ENCODE results near the gene ZFYVE1. TPM values are rescaled to one million over a fixed set of nuclear protein-coding genes. Genes with fewer than 3 reads are reported as not detected.

Gene ZFYVE1
- total RNA-seq, 1 experiment from 2014 or later: 14.2 TPM

DNA sequence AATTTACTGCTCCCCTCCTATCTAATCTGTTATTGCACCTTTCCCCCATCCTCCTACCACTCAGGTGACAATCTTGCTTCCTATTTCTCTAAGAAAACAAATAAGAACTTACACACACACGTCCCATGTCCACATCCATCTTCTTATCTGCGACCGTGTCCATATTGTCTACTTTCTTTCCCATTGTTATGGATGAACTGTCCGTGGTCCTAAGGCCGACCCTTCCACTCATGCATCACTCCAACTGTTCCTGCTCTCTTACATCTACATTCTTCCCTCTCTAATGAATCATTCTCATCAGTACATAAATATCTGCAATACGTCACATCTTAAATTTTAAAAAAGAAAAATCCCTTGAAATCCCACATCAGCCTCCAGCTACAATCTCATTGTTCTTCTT is 30.0 kb downstream of the ZFYVE1 start:
- H4K5ac ChIP-seq (ENCODE audit: insufficient read length, low read depth, low read length): no peak overlapping the region
- no peak overlapping the region for H2BK15ac ChIP-seq (ENCODE audit: low read depth, low read length)
- no peaks in the 10 kb centered on the region for H3K79me1 ChIP-seq (ENCODE audit: insufficient read depth, low read depth, low read length, poor library complexity, severe bottlenecking)
- no peak overlapping the region for H2AFZ ChIP-seq (ENCODE audit: low read length)
- no peak overlapping the region for H3K14ac ChIP-seq (ENCODE audit: insufficient read depth, low read length)
- no peak overlapping the region for H2AK5ac ChIP-seq (ENCODE audit: insufficient read length, low read length)
- no peaks in the 10 kb centered on the region for H3K23me2 ChIP-seq (ENCODE audit: insufficient read length, low read depth, low read length, poor library complexity, severe bottlenecking)
- Mint-ChIP-seq H3K36me3 (ENCODE audit: insufficient read depth in 1 of 3, low read depth in 3 of 3) (peaks cover 9 to 37% (median 30%) of the 10 kb centered on the region in 3 experiments; a peak in 5 of 7 replicates), H3K27me3 (ENCODE audit: low read depth) (no peaks in the 10 kb centered on the region), H3K9me3 (no peaks in the 10 kb centered on the region), H3K4me3 (no peak overlapping the region), H3K27ac (no peak overlapping the region), H3K4me1 (peaks cover 12 to 21% of the 10 kb centered on the region in 2 experiments)
- H3K56ac ChIP-seq (ENCODE audit: insufficient read length, low read depth, low read length): no peak overlapping the region
- no peaks in the 10 kb centered on the region for H4K20me1 ChIP-seq (ENCODE audit: control insufficient read depth, insufficient read depth, insufficient read length)
- H2BK12ac ChIP-seq (ENCODE audit: insufficient read length, low read depth, low read length): no peak overlapping the region
- TF ChIP-seq, protein P1, sequence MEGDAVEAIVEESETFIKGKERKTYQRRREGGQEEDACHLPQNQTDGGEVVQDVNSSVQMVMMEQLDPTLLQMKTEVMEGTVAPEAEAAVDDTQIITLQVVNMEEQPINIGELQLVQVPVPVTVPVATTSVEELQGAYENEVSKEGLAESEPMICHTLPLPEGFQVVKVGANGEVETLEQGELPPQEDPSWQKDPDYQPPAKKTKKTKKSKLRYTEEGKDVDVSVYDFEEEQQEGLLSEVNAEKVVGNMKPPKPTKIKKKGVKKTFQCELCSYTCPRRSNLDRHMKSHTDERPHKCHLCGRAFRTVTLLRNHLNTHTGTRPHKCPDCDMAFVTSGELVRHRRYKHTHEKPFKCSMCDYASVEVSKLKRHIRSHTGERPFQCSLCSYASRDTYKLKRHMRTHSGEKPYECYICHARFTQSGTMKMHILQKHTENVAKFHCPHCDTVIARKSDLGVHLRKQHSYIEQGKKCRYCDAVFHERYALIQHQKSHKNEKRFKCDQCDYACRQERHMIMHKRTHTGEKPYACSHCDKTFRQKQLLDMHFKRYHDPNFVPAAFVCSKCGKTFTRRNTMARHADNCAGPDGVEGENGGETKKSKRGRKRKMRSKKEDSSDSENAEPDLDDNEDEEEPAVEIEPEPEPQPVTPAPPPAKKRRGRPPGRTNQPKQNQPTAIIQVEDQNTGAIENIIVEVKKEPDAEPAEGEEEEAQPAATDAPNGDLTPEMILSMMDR (conservative IDR thresholded peaks at IDR 0.05): no peak
- DNase-seq: no peak
- WGBS (ENCODE audit: extremely low coverage, insufficient read length, low lambda C conversion rate): 100% methylated on average over 3 of the region's 6 CpGs
- no peaks in the 10 kb centered on the region for H3K9me3 ChIP-seq (ENCODE audit: control insufficient read depth, low read depth, low read length)
- no peak overlapping the region for H3K9ac ChIP-seq (ENCODE audit: extremely low read depth, insufficient read length, low read length)
- H3K4ac ChIP-seq (ENCODE audit: low read depth, low read length): no peak overlapping the region
- H2BK20ac ChIP-seq (ENCODE audit: low read depth, low read length, poor library complexity, severe bottlenecking): no peak overlapping the region
- H3K27ac ChIP-seq (ENCODE audit: insufficient read length, low read depth, low read length): no peak overlapping the region
- H4K8ac ChIP-seq (replicated peaks; ENCODE audit: insufficient read length, low read depth, low read length): no peak overlapping the region
- no peak overlapping the region for H2BK5ac ChIP-seq (ENCODE audit: insufficient read length, low read length)
- no peak overlapping the region for H3K4me2 ChIP-seq (ENCODE audit: insufficient read depth, insufficient read length, low read length)
- H4K91ac ChIP-seq (ENCODE audit: insufficient read length, low read depth, low read length): no peak overlapping the region
- H2BK120ac ChIP-seq (ENCODE audit: low read depth, low read length, poor library complexity, severe bottlenecking): no peak overlapping the region
- H3K23ac ChIP-seq (ENCODE audit: insufficient read length, low read depth, low read length): no peak overlapping the region
- H3K79me2 ChIP-seq (ENCODE audit: insufficient read depth, low read length): no peaks in the 10 kb centered on the region
- no peaks in the 10 kb centered on the region for H3K27me3 ChIP-seq (ENCODE audit: insufficient read depth, low read length)
- H3K18ac ChIP-seq (ENCODE audit: insufficient read length, low read depth, low read length): no peak overlapping the region
- no peaks in the 10 kb centered on the region; the same call in 1 of the 2 replicates for H3K4me1 ChIP-seq (ENCODE audit: insufficient read depth, low read length)
- no peak overlapping the region for H3T11ph ChIP-seq (ENCODE audit: low read length)
